ENCODE data around the gene GLB1L3. TPM values are rescaled to one million over a fixed set of nuclear protein-coding genes. Genes with fewer than 3 reads are reported as not detected.
A peak's percentile ranks its signal among the peaks of the same experiment; 100 is the strongest.

The GLB1L3 gene
- total and polyA plus RNA-seq, 2 experiments from 2014 or later, result 0.17 TPM; not detected in 1

DNA sequence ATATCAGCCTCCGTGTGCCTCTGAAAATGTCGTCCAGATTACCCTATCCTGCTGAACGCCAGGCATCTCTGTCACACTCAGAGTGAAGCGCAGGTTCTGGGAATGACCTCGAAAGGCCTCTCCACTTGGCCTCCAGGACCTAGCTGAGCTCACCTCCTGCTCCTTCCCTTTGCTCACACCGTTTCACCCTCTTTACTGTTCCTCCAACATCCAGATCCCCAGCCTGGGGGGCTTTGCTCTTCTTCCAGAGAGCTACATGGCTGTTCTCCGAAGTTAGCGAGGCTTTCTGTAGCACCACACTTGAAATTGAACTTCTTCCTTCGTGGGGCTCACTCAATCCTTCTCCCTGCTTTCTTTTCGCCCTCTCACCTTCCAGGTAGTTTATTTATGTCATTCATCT is 83.5 kb downstream of the GLB1L3 start:
- H3K4me2 ChIP-seq, result no peak overlapping the region
- no peaks in the 10 kb centered on the region for H4K20me1 ChIP-seq (ENCODE audit: insufficient read depth, poor library complexity, severe bottlenecking)
- no peak overlapping the region for H2AFZ ChIP-seq
- H3K36me3 ChIP-seq (replicated peaks; ENCODE audit: insufficient read depth, low read depth), result no peaks in the 10 kb centered on the region
- no peaks in the 10 kb centered on the region for H3K9me3 ChIP-seq (ENCODE audit: low read depth)
- no peaks in the 10 kb centered on the region for H3K9me2 ChIP-seq (replicated peaks; ENCODE audit: insufficient read depth)
- no peaks in the 10 kb centered on the region for H3K79me2 ChIP-seq
- no peaks in the 10 kb centered on the region for H3K27me3 ChIP-seq
- no peak overlapping the region for H3K4me3 ChIP-seq
- no peaks in the 10 kb centered on the region for H3K4me1 ChIP-seq (ENCODE audit: insufficient read depth)
- 93% methylated on average over 10 of the region's 10 CpGs for WGBS (ENCODE audit: low lambda C conversion rate, missing lambda C conversion rate)
- no peak for TF ChIP-seq EZH2 (IDR thresholded peaks at IDR 0.05; ENCODE audit: borderline replicate concordance)
- no peak for TF ChIP-seq CTCF (IDR thresholded peaks at IDR 0.05; ENCODE audit: poor library complexity)
- TF ChIP-seq EZH2phosphoT487 (IDR thresholded peaks at IDR 0.05; ENCODE audit: low read depth, severe bottlenecking, unreplicated experiment), result no peak
- no peak for DNase-seq (ENCODE audit: low spot score)
- H3K27ac ChIP-seq, result no peak overlapping the region

DNA sequence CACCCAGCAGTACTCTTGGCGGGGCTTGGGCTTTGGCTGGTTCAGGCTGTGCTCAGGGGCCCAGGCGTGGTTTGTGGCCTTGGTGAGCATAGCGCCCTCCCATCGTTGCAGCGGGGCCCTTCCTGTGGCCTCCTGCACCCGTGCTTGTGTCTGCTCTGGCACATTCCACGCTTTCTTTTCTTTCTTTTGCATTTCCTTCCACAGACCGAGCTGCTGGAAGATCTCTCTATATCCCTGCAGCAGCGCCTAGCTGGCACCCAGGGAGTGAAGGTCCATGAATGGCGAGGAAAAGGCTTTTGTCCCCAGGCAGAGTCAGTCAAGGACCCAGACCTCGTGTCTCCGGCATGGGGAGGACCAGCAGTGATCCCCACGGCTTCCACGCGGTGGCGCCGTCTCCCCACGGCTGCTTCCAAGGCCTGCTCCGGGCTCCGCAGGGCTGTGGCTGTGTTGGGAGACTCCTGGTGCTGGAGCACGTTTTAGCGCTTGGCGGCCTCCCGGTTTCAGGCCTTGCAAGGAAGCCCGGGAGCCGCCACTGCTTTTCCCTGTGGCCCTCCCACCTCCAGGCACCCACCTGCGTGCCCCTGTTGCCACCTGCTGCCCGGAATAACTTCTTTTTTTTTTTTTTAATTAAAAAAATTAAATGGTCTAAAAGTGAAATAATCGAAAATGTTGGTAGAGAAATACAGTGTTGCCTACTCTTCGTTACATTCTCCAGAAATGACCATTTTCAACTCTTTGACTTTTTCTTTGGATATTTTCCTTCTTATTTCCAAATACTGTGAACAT is 84.1 kb downstream of the GLB1L3 start:
- H2AFZ ChIP-seq, result no peak overlapping the region
- H3K4me2 ChIP-seq, result no peak overlapping the region
- H3K9me3 ChIP-seq (ENCODE audit: low read depth), result no peaks in the 10 kb centered on the region
- peak; percentile 90 for DNase-seq (ENCODE audit: low spot score)
- 29% methylated on average over 30 of the region's 30 CpGs for WGBS (ENCODE audit: low lambda C conversion rate, missing lambda C conversion rate)
- H3K79me2 ChIP-seq, result no peaks in the 10 kb centered on the region
- no peaks in the 10 kb centered on the region for H3K4me1 ChIP-seq (ENCODE audit: insufficient read depth)
- TF ChIP-seq CTCF (IDR thresholded peaks at IDR 0.05; ENCODE audit: poor library complexity) (peak; percentile 94), EZH2 (IDR thresholded peaks at IDR 0.05; ENCODE audit: borderline replicate concordance) (no peak)
- no peaks in the 10 kb centered on the region for H3K36me3 ChIP-seq (replicated peaks; ENCODE audit: insufficient read depth, low read depth)
- H4K20me1 ChIP-seq (ENCODE audit: insufficient read depth, poor library complexity, severe bottlenecking), result no peaks in the 10 kb centered on the region
- H3K27ac ChIP-seq, result no peak overlapping the region
- no peaks in the 10 kb centered on the region for H3K9me2 ChIP-seq (replicated peaks; ENCODE audit: insufficient read depth)
- H3K4me3 ChIP-seq, result no peak overlapping the region
- H3K27me3 ChIP-seq, result no peaks in the 10 kb centered on the region

- no peaks in the 10 kb centered on the region for H3K36me3 ChIP-seq (replicated peaks; ENCODE audit: insufficient read depth, low read depth)
- no peak overlapping the region for H3K27ac ChIP-seq
Observed at GRCh38 chr11:134361661-134362060, 85.5 kb downstream of the GLB1L3 start.

More at GRCh38 chr11:134361661-134362060, 85.5 kb downstream of the GLB1L3 start:
- H3K4me1 ChIP-seq (ENCODE audit: insufficient read depth), result no peaks in the 10 kb centered on the region
- no peaks in the 10 kb centered on the region for H3K9me2 ChIP-seq (replicated peaks; ENCODE audit: insufficient read depth)
- no peak for DNase-seq (ENCODE audit: low spot score)
- H3K27me3 ChIP-seq, result no peaks in the 10 kb centered on the region
- WGBS (ENCODE audit: low lambda C conversion rate, missing lambda C conversion rate), result 94% methylated on average over 26 of the region's 26 CpGs
- TF ChIP-seq EZH2phosphoT487 (IDR thresholded peaks at IDR 0.05; ENCODE audit: low read depth, severe bottlenecking, unreplicated experiment) (no peak), EZH2 (IDR thresholded peaks at IDR 0.05; ENCODE audit: borderline replicate concordance) (no peak), CTCF (IDR thresholded peaks at IDR 0.05; ENCODE audit: poor library complexity) (no peak)
- no peaks in the 10 kb centered on the region for H4K20me1 ChIP-seq (ENCODE audit: insufficient read depth, poor library complexity, severe bottlenecking)
- no peak overlapping the region for H3K4me3 ChIP-seq
- H3K79me2 ChIP-seq, result no peaks in the 10 kb centered on the region
- no peaks in the 10 kb centered on the region for H3K9me3 ChIP-seq (ENCODE audit: low read depth)
- H2AFZ ChIP-seq, result no peak overlapping the region
- H3K4me2 ChIP-seq, result no peak overlapping the region

Measured in hepatocyte (in vitro differentiated cells).